ENCODE measurements around the gene ENOX2.

DNA sequence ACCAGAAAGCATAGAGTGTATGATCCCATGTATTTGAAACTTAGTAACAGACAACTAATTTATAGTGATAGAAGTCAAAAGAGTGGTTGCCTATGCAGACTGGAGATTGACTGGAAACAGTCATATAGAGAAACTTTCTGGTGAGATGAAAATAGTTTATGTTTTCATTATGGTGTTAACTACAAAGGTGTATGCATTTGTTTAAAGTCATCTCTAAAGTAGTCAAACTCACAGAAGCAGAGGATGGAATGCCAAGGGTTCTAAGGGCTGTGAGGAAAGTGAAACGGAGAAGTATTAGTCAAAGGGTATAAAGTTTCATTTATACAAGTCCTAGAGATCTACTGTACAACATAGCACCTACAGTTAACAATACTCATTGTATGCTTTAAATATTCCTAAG lies 45.8 kb downstream of the ENOX2 start:
- TF ChIP-seq POLR2A (IDR thresholded peaks at IDR 0.05) (no peak), POLR2AphosphoS5 (IDR thresholded peaks at IDR 0.05) (no peak)
